Endothelial cell of umbilical vein (primary cell): ENCODE measurements around the gene HP1BP3.
"Not testable (repeated sequence)": the region's sequence is repeated elsewhere in the genome, so short reads cannot be mapped to it uniquely, and the experiment has no call there.

Experiments
- EZH2 ChIP-seq: IDR thresholded peaks from 2 replicates; pipeline ENCODE4 v1.6.1; 2012; ENCODE audit warnings: borderline replicate concordance, low read depth, mild to moderate bottlenecking, moderate library complexity, low read length, inconsistent platforms; ENCODE audit not compliant: severe bottlenecking
- JUN ChIP-seq: IDR thresholded peaks from 2 replicates; pipeline ENCODE4 v1.6.1; 2011; ENCODE audit warnings: borderline replicate concordance, low read depth; ENCODE audit not compliant: insufficient read length, insufficient read depth
- MYC ChIP-seq: IDR thresholded peaks from one replicate; pipeline ENCODE4 v1.6.1; 2011; ENCODE audit warnings: mild to moderate bottlenecking, low read depth, low read length
- POLR2AphosphoS5 ChIP-seq: IDR thresholded peaks from 2 replicates; pipeline ENCODE4 v1.6.1; 2012; ENCODE audit warnings: low read depth, mild to moderate bottlenecking, control low read depth, low read length, moderate library complexity; ENCODE audit not compliant: insufficient read depth
- TF ChIP-seq, protein P1 (sequence below), 2 donors: IDR thresholded peaks; 1 replicate in 1 of 2; 2 replicates in 1 of 2; pipeline ENCODE4 v1.5.1; 2011; ENCODE audit warnings: low read length in 2 of 2, mild to moderate bottlenecking in 2 of 2, moderate library complexity in 2 of 2, control low read depth in 1 of 2, inconsistent platforms in 1 of 2, low read depth in 1 of 2; ENCODE audit not compliant: insufficient read depth in 1 of 2; ENCODE audit errors: extremely low read depth in 1 of 2
- TF ChIP-seq, protein P2 (sequence below): IDR thresholded peaks from 2 replicates; pipeline ENCODE4 v1.6.1; 2011; ENCODE audit not compliant: insufficient read depth, insufficient read length

DNA sequence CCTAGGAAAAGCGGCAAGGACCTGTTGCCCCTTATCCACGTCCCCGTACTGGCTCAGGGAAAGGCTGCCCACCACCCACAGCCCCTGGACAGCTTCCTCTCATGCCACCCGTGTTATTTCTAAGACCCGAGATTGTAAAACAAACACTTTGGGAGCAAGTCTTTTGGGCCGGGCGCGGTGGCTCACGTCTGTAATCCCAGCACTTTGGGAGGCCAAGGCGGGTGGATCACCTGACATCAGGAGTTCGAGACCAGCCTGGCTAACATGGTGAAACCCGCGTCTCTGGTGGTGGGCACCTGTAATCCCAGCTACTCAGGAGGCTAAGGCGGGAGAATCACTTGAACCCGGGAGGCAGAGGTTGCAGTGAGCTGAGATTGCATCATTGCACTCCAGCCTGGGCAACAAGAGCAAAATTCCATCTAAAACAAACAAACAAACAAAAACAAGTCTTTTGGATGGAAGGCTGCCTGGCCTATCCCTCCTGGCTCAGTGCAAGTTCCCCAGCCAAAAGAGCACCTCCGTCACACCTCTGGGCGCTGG lies 68.7 kb downstream of the HP1BP3 start:
- TF ChIP-seq POLR2AphosphoS5, JUN, MYC, EZH2: not testable (repeated sequence)
- TF ChIP-seq, protein P1, sequence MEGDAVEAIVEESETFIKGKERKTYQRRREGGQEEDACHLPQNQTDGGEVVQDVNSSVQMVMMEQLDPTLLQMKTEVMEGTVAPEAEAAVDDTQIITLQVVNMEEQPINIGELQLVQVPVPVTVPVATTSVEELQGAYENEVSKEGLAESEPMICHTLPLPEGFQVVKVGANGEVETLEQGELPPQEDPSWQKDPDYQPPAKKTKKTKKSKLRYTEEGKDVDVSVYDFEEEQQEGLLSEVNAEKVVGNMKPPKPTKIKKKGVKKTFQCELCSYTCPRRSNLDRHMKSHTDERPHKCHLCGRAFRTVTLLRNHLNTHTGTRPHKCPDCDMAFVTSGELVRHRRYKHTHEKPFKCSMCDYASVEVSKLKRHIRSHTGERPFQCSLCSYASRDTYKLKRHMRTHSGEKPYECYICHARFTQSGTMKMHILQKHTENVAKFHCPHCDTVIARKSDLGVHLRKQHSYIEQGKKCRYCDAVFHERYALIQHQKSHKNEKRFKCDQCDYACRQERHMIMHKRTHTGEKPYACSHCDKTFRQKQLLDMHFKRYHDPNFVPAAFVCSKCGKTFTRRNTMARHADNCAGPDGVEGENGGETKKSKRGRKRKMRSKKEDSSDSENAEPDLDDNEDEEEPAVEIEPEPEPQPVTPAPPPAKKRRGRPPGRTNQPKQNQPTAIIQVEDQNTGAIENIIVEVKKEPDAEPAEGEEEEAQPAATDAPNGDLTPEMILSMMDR (IDR thresholded peaks at IDR 0.05; ENCODE audit: extremely low read depth in 1 of 2, insufficient read depth in 1 of 2, low read depth in 1 of 2, low read length in 2 of 2): not testable (repeated sequence)
- TF ChIP-seq, protein P2, sequence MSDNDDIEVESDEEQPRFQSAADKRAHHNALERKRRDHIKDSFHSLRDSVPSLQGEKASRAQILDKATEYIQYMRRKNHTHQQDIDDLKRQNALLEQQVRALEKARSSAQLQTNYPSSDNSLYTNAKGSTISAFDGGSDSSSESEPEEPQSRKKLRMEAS: not testable (repeated sequence)
